ENCODE results near the gene STARD13. TPM values are rescaled to one million over a fixed set of nuclear protein-coding genes. Genes with fewer than 3 reads are reported as not detected.

Gene STARD13
- total and polyA plus RNA-seq, 4 experiments from 2014 or later: 0.36 to 0.44 TPM; not detected in 2

DNA sequence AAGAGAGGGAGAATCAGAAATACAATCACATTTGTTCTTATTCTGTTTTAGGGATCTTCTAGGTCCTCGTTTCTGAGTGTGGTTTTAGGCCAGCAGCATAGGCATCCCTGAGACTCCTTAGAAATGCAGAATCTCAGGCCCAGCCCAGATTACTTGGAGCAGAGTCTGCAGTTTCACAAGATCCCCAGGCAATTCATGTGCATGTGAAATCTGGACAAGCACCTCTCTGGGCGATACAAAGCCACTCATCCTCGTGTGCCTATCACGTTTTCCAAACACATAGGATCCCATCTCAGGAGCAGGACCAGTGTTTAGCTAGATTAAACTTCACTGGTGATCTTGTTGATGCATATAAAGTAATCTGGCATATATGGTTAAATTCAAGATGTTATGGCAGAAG is 182.1 kb downstream of the STARD13 start:
- H3K9me3 ChIP-seq (ENCODE audit: control insufficient read depth in 1 of 2, low read length in 2 of 2): no peaks in the 10 kb centered on the region
- no peak for DNase-seq
- H3K27me3 Mint-ChIP-seq: peaks cover 7 to 14% of the 10 kb centered on the region in 2 donors
- POLR2A ChIA-PET (ENCODE audit: partially characterized antibody): no interaction called here
- H3K9me3 Mint-ChIP-seq: peaks cover 0 to 2% (median 0%) of the 10 kb centered on the region in 8 donors
- H3K4me1 ChIP-seq (ENCODE audit: insufficient read depth, low read length): no peaks in the 10 kb centered on the region
- H3K27ac Mint-ChIP-seq: no peak overlapping the region
- no peaks in the 10 kb centered on the region for H3K36me3 ChIP-seq (ENCODE audit: insufficient read depth, low read length)
- CTCF ChIA-PET (ENCODE audit: partially characterized antibody): no interaction called here
- intact Hi-C loops (cut with micrococcal nuclease): no loop called here
- H3K27me3 ChIP-seq (ENCODE audit: insufficient read depth, low read length): no peaks in the 10 kb centered on the region
- H3K27ac ChIP-seq (ENCODE audit: low read depth, low read length): no peak overlapping the region
- no peak overlapping the region for H3K4me3 Mint-ChIP-seq
- no peak overlapping the region for H3K4me3 ChIP-seq (ENCODE audit: low read length in 2 of 2)
- H3K36me3 Mint-ChIP-seq: no peaks in the 10 kb centered on the region
- no peaks in the 10 kb centered on the region for H3K4me1 Mint-ChIP-seq

DNA sequence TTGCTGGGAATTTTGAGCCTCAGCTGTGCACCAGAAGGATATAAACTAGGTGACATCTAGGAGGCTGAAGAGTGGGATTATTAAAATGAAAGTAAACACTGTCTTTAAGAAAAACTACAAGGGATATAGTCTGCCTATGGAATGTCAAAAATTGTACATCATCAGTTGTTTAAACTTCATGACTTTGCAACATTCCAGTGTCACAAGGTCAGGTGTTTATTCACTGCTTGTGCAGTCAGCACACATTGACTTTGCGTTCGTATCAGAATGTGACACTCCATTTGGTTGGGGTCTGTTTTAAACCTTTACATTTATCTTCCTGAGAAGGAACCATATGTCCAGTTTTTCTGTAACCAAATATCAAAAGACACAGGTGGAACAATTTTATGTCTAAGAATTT is 183.7 kb downstream of the STARD13 start:
- ChIA-PET CTCF (ENCODE audit: partially characterized antibody) (no interaction called here), POLR2A (ENCODE audit: partially characterized antibody) (no interaction called here)
- H3K4me1 Mint-ChIP-seq: no peaks in the 10 kb centered on the region
- H3K27me3 Mint-ChIP-seq: peaks cover 6 to 11% of the 10 kb centered on the region in 2 donors
- no peak for DNase-seq
- Histone ChIP-seq H3K36me3 (ENCODE audit: insufficient read depth, low read length) (no peaks in the 10 kb centered on the region), H3K27ac (ENCODE audit: low read depth, low read length) (no peak overlapping the region), H3K27me3 (ENCODE audit: insufficient read depth, low read length) (no peaks in the 10 kb centered on the region), H3K4me1 (ENCODE audit: insufficient read depth, low read length) (no peaks in the 10 kb centered on the region), H3K4me3 (ENCODE audit: low read length in 2 of 2) (no peak overlapping the region), H3K9me3 (ENCODE audit: control insufficient read depth in 1 of 2, low read length in 2 of 2) (no peaks in the 10 kb centered on the region)
- H3K27ac Mint-ChIP-seq: no peak overlapping the region
- H3K36me3 Mint-ChIP-seq: no peaks in the 10 kb centered on the region
- peaks cover 0 to 8% (median under 1%) of the 10 kb centered on the region in 8 donors for H3K9me3 Mint-ChIP-seq
- intact Hi-C loops (cut with micrococcal nuclease): no loop called here
- H3K4me3 Mint-ChIP-seq: no peak overlapping the region

DNA sequence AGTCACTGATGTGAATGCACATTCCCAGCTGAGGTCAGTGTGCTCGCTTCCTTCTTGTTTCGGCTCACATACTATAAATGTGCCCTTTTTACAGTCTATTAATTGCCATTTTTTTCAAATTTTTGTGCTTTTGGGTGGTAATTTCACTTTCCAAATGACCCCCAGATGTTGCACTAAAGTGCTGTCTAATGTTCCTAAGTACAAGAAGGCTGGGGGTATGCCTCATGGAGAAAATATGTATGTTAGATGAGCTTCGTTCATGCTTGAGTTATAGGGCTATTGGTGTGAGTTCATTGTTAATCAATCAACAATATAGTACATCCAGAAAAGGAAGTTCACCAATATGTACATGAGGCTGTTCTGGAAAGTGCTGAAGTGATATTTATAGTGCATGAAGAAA is 184.7 kb downstream of the STARD13 start:
- Mint-ChIP-seq H3K36me3 (no peaks in the 10 kb centered on the region), H3K4me1 (no peaks in the 10 kb centered on the region), H3K4me3 (no peak overlapping the region), H3K27ac (no peak overlapping the region), H3K27me3 (peaks cover 1 to 11% of the 10 kb centered on the region in 2 donors), H3K9me3 (peaks cover 0 to 8% (median under 1%) of the 10 kb centered on the region in 8 donors)
- Histone ChIP-seq H3K36me3 (ENCODE audit: insufficient read depth, low read length) (no peaks in the 10 kb centered on the region), H3K27ac (ENCODE audit: low read depth, low read length) (no peak overlapping the region), H3K27me3 (ENCODE audit: insufficient read depth, low read length) (no peaks in the 10 kb centered on the region), H3K4me3 (ENCODE audit: low read length in 2 of 2) (no peak overlapping the region), H3K4me1 (ENCODE audit: insufficient read depth, low read length) (no peaks in the 10 kb centered on the region), H3K9me3 (ENCODE audit: control insufficient read depth in 1 of 2, low read length in 2 of 2) (no peaks in the 10 kb centered on the region)
- ChIA-PET POLR2A (ENCODE audit: partially characterized antibody) (no interaction called here), CTCF (ENCODE audit: partially characterized antibody) (no interaction called here)
- no peak for DNase-seq
- intact Hi-C loops (cut with micrococcal nuclease): no loop called here

DNA sequence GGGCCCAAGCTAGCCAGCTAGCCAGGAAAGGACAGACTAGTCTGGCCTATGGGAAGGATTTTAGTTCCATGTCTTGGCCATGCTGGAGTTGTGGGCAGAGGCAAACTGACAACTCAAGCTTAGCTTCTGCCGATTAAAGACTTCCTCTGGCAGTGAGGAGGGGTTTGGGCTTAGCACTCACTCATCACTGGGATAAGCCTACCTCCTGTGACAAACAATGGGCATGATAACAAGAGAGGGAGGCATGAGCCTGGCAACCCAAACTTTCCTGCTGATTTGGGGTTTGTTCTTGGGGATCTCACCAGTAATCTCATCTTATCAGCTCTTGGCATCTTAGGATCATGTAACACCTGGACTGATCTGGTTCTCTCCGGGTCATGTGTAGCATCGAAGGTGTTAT is 185.7 kb downstream of the STARD13 start:
- no peak overlapping the region for H3K4me3 Mint-ChIP-seq
- intact Hi-C loops (cut with micrococcal nuclease): no loop called here
- no peak overlapping the region for H3K27ac Mint-ChIP-seq
- H3K9me3 Mint-ChIP-seq: peaks cover 0 to 8% (median under 1%) of the 10 kb centered on the region in 8 donors
- H3K27me3 Mint-ChIP-seq: peaks cover 3 to 10% of the 10 kb centered on the region in 2 donors
- H3K27ac ChIP-seq (ENCODE audit: low read depth, low read length): no peak overlapping the region
- CTCF ChIA-PET (ENCODE audit: partially characterized antibody): no interaction called here
- no peaks in the 10 kb centered on the region for H3K36me3 ChIP-seq (ENCODE audit: insufficient read depth, low read length)
- no peaks in the 10 kb centered on the region for H3K27me3 ChIP-seq (ENCODE audit: insufficient read depth, low read length)
- H3K36me3 Mint-ChIP-seq: no peaks in the 10 kb centered on the region
- no peaks in the 10 kb centered on the region for H3K9me3 ChIP-seq (ENCODE audit: control insufficient read depth in 1 of 2, low read length in 2 of 2)
- H3K4me1 Mint-ChIP-seq: no peaks in the 10 kb centered on the region
- H3K4me1 ChIP-seq (ENCODE audit: insufficient read depth, low read length): no peaks in the 10 kb centered on the region
- DNase-seq: no peak
- H3K4me3 ChIP-seq (ENCODE audit: low read length in 2 of 2): no peak overlapping the region
- POLR2A ChIA-PET (ENCODE audit: partially characterized antibody): no interaction called here

DNA sequence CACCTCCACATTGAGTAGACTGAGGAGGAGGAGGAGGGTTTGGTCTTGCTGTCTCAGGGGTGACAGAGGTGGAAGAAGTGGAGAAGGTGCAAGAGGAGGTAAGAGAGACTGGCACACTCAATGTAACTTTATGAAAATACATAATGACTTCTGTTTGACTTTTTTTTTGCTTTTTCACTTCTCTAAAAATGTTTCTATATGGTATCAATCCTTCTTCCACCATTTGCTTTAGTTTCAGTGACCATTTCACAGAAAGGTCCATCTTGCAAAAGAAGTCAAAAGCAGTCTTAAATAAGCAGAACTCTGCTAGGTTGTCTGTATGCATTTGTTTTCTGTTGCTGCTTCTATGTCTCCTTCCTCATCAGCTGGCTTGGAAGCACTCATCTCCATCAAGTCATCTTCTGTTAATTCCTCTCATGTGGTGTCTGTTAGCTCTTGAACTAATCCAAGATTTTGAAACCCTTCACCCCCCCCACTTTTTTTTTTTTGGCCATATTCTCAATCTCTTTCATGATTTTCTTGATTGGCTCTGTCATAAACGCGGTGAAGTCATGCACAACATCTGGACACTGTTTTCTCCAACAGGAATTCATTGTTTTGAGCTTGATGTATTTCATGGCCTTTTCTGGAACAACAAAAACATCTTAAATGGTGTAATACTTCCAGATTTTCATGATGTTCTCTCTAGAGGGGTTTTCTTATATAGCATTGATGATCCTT is 188.5 kb downstream of the STARD13 start:
- CTCF ChIA-PET (ENCODE audit: partially characterized antibody): no interaction called here
- intact Hi-C loops (cut with micrococcal nuclease): no loop called here
- Mint-ChIP-seq H3K27me3 (peaks cover 3 to 5% of the 10 kb centered on the region in 2 donors), H3K9me3 (peaks cover 0 to 8% (median under 1%) of the 10 kb centered on the region in 8 donors), H3K4me3 (no peak overlapping the region), H3K4me1 (no peaks in the 10 kb centered on the region), H3K27ac (no peak overlapping the region), H3K36me3 (no peaks in the 10 kb centered on the region)
- Histone ChIP-seq H3K27me3 (ENCODE audit: insufficient read depth, low read length) (no peaks in the 10 kb centered on the region), H3K4me1 (ENCODE audit: insufficient read depth, low read length) (no peaks in the 10 kb centered on the region), H3K9me3 (ENCODE audit: control insufficient read depth in 1 of 2, low read length in 2 of 2) (no peaks in the 10 kb centered on the region), H3K27ac (ENCODE audit: low read depth, low read length) (no peak overlapping the region), H3K36me3 (ENCODE audit: insufficient read depth, low read length) (no peaks in the 10 kb centered on the region), H3K4me3 (ENCODE audit: low read length in 2 of 2) (no peak overlapping the region)
- POLR2A ChIA-PET (ENCODE audit: partially characterized antibody): no interaction called here
- DNase-seq: no peak

DNA sequence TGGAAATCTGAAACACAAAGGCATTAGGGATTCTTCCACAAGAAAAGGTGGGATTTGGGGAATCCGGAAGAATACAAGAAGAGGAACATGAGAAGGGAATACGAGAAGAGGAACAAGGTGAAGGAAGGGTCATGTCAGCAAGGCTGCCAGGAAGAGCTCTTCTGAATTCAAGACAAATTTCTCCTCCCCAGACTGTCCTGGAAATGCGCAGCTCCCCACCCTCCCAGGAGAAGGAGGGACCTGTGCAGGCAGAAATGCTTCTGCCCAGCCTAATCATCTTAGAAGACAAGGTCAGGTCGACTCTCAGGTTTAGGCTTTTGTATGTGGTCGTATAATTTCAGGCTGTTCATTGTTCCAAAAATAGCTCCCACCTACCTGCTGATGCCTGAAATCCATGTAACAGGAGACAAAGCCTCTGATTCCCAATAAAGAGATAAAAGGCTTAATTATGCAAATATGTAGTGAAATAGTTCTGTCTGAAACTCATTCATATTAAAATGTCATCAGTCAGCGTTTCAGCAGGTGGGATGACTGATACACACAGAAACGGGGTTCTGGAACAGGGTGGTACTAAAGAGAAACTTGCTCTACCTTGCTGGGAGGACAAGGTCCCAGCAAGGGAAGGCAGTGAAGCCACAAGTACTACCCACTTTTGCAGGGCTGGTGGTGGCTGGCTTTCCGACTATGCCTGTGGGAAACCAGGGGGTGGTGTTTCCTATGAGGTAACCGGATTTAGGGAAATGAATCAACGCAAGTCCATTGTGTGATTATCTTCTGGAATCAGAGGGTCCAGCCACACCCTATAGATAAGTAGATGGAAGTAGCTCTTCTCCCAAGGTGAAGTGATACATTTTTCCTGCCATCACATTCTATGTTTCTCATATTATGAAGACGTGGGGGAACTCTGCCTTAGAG is 193.2 kb downstream of the STARD13 start:
- no peak for DNase-seq
- Histone ChIP-seq H3K4me1 (ENCODE audit: insufficient read depth, low read length) (no peaks in the 10 kb centered on the region), H3K36me3 (ENCODE audit: insufficient read depth, low read length) (no peaks in the 10 kb centered on the region), H3K27me3 (ENCODE audit: insufficient read depth, low read length) (no peaks in the 10 kb centered on the region), H3K27ac (ENCODE audit: low read depth, low read length) (no peak overlapping the region), H3K4me3 (ENCODE audit: low read length in 2 of 2) (no peak overlapping the region), H3K9me3 (ENCODE audit: control insufficient read depth in 1 of 2, low read length in 2 of 2) (no peaks in the 10 kb centered on the region)
- Mint-ChIP-seq H3K9me3 (peaks cover 0 to 1% (median 0%) of the 10 kb centered on the region in 8 donors), H3K36me3 (no peaks in the 10 kb centered on the region), H3K4me3 (no peak overlapping the region), H3K27me3 (peaks cover 2 to 10% of the 10 kb centered on the region in 2 donors), H3K27ac (no peak overlapping the region), H3K4me1 (no peaks in the 10 kb centered on the region)
- intact Hi-C loops (cut with micrococcal nuclease): no loop called here
- CTCF ChIA-PET (ENCODE audit: partially characterized antibody): no interaction called here
- POLR2A ChIA-PET (ENCODE audit: partially characterized antibody): interaction anchor here (0.7 kb wide), 1 partner anchor 17 kb away, joined by 3 read pairs; no protein-coding TSS in a partner anchor

DNA sequence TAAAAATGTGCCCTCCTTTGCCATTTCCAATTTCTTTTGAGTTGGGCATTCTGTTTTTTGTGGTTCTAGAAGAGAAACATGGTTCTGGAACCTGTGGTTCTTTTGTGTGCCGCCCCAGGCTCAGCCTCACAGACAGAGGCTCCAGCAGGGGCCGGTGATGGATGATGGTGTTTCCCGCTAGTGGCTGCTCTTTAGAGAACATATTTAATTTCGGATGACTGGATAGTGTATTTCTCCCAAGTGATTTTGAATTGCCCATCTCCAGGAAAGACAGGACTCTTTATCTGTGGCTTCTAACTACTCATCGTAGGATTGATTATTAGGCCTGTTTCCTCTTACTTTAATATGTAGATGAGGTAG is 194.2 kb downstream of the STARD13 start:
- CTCF ChIA-PET (ENCODE audit: partially characterized antibody): no interaction called here
- intact Hi-C loops (cut with micrococcal nuclease): no loop called here
- peaks cover 0 to 1% (median 0%) of the 10 kb centered on the region in 8 donors for H3K9me3 Mint-ChIP-seq
- H3K36me3 Mint-ChIP-seq: no peaks in the 10 kb centered on the region
- DNase-seq: no peak
- H3K27me3 Mint-ChIP-seq: peaks cover 2 to 10% of the 10 kb centered on the region in 2 donors
- no peaks in the 10 kb centered on the region for H3K27me3 ChIP-seq (ENCODE audit: insufficient read depth, low read length)
- H3K9me3 ChIP-seq (ENCODE audit: control insufficient read depth in 1 of 2, low read length in 2 of 2): no peaks in the 10 kb centered on the region
- no peak overlapping the region for H3K27ac Mint-ChIP-seq
- no peaks in the 10 kb centered on the region for H3K4me1 Mint-ChIP-seq
- H3K36me3 ChIP-seq (ENCODE audit: insufficient read depth, low read length): no peaks in the 10 kb centered on the region
- H3K4me3 Mint-ChIP-seq: no peak overlapping the region
- H3K4me3 ChIP-seq (ENCODE audit: low read length in 2 of 2): no peak overlapping the region
- no peak overlapping the region for H3K27ac ChIP-seq (ENCODE audit: low read depth, low read length)
- H3K4me1 ChIP-seq (ENCODE audit: insufficient read depth, low read length): no peaks in the 10 kb centered on the region
- POLR2A ChIA-PET (ENCODE audit: partially characterized antibody): no interaction called here
